Esophagus squamous epithelium (tissue), 5 donors: ENCODE data around the gene DAPK1. TPM values are rescaled to one million over a fixed set of nuclear protein-coding genes. Genes with fewer than 3 reads are reported as not detected.

ENCODE experiments used
- DNase-seq: peaks from one replicate; lab custom pipeline; 2025; lab: John Stamatoyannopoulos, UW
- H3K27ac ChIP-seq, 4 donors: fragments of 200-600 bp; sonication (generic); one replicate each; pipeline ENCODE4 v1.5.1; 2016 to 2019; ENCODE audit warnings: mild to moderate bottlenecking in 1 of 4
- H3K27me3 ChIP-seq, 4 donors: fragments of 200-600 bp; sonication (generic); 1 replicate in 3 of 4; 2 replicates in 1 of 4; pipeline versions ENCODE4 v1.5.1 to v1.6.0; 2017 to 2021; ENCODE audit warnings: antibody characterized with exemption in 1 of 4
- H3K36me3 ChIP-seq, 3 donors: fragments of 200-600 bp; sonication (generic); one replicate each; pipeline ENCODE4 v1.5.1; 2016 to 2019
- H3K4me1 ChIP-seq, 3 donors: fragments of 200-600 bp; sonication (generic); one replicate each; pipeline ENCODE4 v1.5.1; 2017 to 2019
- H3K4me3 ChIP-seq, 4 donors: fragments of 200-600 bp; sonication (generic); 1 replicate in 3 of 4; 2 replicates in 1 of 4; pipeline ENCODE4 v1.5.1; 2016 to 2019; ENCODE audit warnings: mild to moderate bottlenecking in 2 of 4, moderate library complexity in 1 of 4
- H3K9me3 ChIP-seq, 3 donors: fragments of 200-600 bp; sonication (generic); one replicate each; pipeline ENCODE4 v1.5.1; 2016 to 2019
- POLR2A ChIP-seq, 4 donors: fragments of 450-650 bp; IDR thresholded peaks; one replicate each; pipeline ENCODE4 v1.6.1; 2017; ENCODE audit warnings: antibody characterized with exemption in 4 of 4, mild to moderate bottlenecking in 4 of 4, moderate library complexity in 3 of 4
- WGBS, 2 donors: methylation state at CpG; one replicate each; pipeline ENCODE4 v1.1.5; 2018; 5-methylcytosine and 5-hydroxymethylcytosine counted together
- intact Hi-C: fragments of 100-400 bp; cut with DNase I; formaldehyde crosslinking; loops from one replicate; pipeline ENCODE4 v1.15.0; 2022
- total RNA-seq, 4 donors: library from RNA; depleted of rRNA; stranded (reverse); fragments of >200 nt; gene quantifications; one replicate each; pipeline ENCODE4 v1.1.0, GENCODE V29; 2016
- TF ChIP-seq, protein P1 (sequence below), 6 experiments: fragments of 450-650 bp in 4 of 6; fragments of 200-600 bp in 2 of 6; sonication (generic) in 2 of 6; IDR thresholded peaks; one replicate each; pipeline ENCODE4 v1.5.1; 2016 to 2019; ENCODE audit warnings: antibody characterized with exemption in 6 of 6, mild to moderate bottlenecking in 4 of 6, moderate library complexity in 4 of 6
- donor health status: DM: yes; HTN: yes; CAD: no.

The DAPK1 gene
- total RNA-seq, 4 donors from 2014 or later = 2.2 to 14.5 (median 5.5) TPM

DNA sequence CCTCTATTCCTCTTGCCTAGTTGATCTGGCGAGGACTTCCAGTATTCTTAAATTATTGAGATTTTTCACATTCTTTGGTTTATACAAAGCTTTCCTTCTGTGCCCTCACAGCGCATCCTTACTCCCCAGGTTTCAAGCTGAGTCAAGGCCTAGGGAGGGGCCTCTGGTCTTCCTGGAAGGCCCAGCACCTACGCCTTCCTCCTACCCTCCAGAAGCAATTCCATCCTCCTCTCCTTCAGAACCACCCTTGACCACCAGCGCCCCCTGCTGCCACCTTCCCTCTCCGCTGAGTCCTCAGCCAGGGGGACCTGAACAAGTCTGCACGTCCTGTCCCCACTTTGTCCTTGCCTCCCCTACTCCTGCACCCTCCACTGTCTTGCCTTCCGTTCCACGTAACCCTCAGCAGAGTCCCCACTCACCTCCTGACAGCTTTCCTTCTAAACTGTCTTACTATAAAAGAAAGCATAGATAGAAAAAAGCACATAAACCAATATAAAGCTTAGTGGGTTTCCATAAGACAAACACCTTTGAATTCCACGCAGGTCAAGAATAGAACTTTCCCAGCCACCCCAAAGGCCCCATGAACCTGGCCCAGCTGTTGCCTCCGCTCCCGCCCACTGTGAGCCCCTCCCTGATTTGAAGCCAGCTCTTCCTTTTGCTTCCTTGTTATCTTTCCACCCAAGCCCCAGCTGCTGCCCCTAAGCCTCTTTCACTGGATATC, 165.3 kb downstream of the DAPK1 start:
- TF ChIP-seq, protein P1, sequence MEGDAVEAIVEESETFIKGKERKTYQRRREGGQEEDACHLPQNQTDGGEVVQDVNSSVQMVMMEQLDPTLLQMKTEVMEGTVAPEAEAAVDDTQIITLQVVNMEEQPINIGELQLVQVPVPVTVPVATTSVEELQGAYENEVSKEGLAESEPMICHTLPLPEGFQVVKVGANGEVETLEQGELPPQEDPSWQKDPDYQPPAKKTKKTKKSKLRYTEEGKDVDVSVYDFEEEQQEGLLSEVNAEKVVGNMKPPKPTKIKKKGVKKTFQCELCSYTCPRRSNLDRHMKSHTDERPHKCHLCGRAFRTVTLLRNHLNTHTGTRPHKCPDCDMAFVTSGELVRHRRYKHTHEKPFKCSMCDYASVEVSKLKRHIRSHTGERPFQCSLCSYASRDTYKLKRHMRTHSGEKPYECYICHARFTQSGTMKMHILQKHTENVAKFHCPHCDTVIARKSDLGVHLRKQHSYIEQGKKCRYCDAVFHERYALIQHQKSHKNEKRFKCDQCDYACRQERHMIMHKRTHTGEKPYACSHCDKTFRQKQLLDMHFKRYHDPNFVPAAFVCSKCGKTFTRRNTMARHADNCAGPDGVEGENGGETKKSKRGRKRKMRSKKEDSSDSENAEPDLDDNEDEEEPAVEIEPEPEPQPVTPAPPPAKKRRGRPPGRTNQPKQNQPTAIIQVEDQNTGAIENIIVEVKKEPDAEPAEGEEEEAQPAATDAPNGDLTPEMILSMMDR (IDR thresholded peaks at IDR 0.05) = peak; percentile 29 to 77 (median 62)
- TF ChIP-seq POLR2A (IDR thresholded peaks at IDR 0.05) = no peak
- Histone ChIP-seq H3K36me3 (peaks cover 0 to 7% (median 0%) of the 10 kb centered on the region in 3 donors), H3K4me1 (no peaks in the 10 kb centered on the region), H3K27ac (no peak overlapping the region), H3K4me3 (no peak overlapping the region), H3K27me3 (no peaks in the 10 kb centered on the region), H3K9me3 (peaks cover 0 to 13% (median 8%) of the 10 kb centered on the region in 3 donors)
- intact Hi-C loops = no loop called here
- no peak for DNase-seq
- 58 to 59% methylated on average over 11 of the region's 11 CpGs for WGBS, 2 donors

DNA sequence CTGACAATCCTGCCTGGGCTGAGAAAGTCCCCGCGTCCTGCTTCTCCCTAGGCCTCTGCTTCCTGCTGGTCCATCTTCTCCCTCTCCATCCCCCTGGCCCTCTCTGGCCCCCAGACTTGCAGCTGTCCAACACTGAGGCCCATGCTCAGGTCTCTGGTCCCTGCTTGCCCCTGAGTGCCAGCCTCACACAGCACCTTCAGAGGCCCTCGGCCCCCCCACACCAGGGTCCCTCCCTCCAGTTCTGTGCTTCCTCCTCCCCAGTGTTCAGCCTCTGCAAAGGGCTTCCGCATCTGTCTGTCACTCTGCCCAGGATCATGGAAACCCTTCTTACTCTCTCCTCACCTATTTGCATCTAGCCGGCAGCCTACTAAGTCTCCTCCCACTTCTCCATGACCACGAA, 165.9 kb downstream of the DAPK1 start:
- DNase-seq = no peak
- intact Hi-C loops = no loop called here
- peaks cover 0 to 13% (median 8%) of the 10 kb centered on the region in 3 donors for H3K9me3 ChIP-seq
- 68 to 75% methylated on average over 6 of the region's 6 CpGs for WGBS, 2 donors
- H3K27ac ChIP-seq = no peak overlapping the region
- H3K36me3 ChIP-seq = peaks cover 0 to under 1% (median 0%) of the 10 kb centered on the region in 3 donors
- H3K4me1 ChIP-seq = no peaks in the 10 kb centered on the region
- H3K4me3 ChIP-seq = no peak overlapping the region
- TF ChIP-seq, protein P1 (IDR thresholded peaks at IDR 0.05) = no peak
- TF ChIP-seq POLR2A (IDR thresholded peaks at IDR 0.05) = no peak
- no peaks in the 10 kb centered on the region for H3K27me3 ChIP-seq

DNA sequence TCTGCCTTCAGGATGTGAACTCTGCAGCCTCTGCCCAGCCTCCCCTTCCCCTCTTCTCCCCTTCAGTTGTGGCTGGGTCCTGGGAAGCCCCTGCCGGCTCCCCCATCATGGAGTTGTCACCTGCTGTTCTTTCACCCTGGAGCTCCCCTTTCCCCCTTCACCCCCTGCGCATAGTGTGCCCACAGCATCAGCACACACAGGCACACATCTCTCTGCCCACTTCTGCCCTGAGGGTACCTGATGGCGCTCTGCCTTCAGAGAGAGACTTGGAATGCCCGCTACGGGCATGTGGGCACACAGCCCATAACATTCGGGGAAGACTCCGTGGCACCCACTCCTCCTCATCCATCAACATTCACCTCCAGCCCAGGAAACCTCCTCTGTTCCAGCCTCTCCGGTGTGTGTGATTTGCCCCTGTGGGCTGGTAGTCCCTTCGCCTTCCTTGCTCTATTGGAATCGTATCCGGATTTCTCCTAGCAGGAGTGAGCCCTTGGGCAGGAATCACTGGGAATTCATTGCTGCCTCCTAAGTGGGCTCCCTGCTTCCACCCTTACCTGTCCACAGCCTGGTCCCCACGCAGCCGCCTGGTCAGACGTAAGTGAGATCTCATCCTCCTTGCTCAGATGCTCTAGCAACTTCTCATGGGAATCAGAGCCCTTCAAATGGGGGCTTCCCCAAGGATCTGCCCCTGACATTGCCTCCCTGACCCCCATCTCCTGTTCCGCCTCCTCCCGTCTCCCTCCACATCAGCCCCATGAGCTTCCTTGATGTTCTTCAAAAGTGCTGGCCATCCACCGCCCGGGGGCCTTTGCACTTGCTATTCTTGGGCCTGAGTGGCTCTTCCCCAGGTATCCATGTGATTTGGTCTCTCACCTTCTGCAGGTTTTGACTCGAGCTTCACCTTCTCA, 166.7 kb downstream of the DAPK1 start:
- H3K4me1 ChIP-seq = no peaks in the 10 kb centered on the region
- H3K36me3 ChIP-seq = no peaks in the 10 kb centered on the region
- TF ChIP-seq POLR2A (IDR thresholded peaks at IDR 0.05) = no peak
- TF ChIP-seq, protein P1 (IDR thresholded peaks at IDR 0.05) = no peak
- H3K4me3 ChIP-seq = no peak overlapping the region
- intact Hi-C loops = no loop called here
- 80 to 84% methylated on average over 17 to 19 of the region's 19 CpGs for WGBS, 2 donors
- H3K27ac ChIP-seq = no peak overlapping the region
- DNase-seq = no peak
- H3K27me3 ChIP-seq = no peaks in the 10 kb centered on the region
- H3K9me3 ChIP-seq = peaks cover 0 to 13% (median 8%) of the 10 kb centered on the region in 3 donors

DNA sequence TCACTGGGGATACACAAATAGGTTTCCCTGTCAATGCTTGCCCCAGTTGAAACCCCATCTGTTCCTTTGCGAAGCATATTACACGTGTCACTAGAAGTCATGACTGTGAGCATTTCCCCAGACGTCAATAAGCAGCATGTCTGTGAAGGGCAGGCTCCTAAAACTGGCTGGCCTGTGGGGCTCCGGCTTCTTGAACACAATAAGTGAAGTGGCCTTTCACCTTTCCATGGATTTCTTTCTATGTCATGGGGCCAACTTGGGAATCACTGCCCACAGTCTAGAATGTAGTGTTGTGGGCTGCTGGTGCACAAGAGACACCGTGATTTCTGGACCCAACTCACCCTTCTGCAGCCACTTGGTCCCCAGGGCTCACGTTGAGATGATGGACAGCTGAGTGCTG, 167.8 kb downstream of the DAPK1 start:
- Histone ChIP-seq H3K4me1 (no peaks in the 10 kb centered on the region), H3K27ac (no peak overlapping the region), H3K27me3 (no peaks in the 10 kb centered on the region), H3K4me3 (no peak overlapping the region), H3K9me3 (peaks cover 0 to 13% (median 8%) of the 10 kb centered on the region in 3 donors), H3K36me3 (no peaks in the 10 kb centered on the region)
- no peak for DNase-seq
- intact Hi-C loops = no loop called here
- 87 to 89% methylated on average over 6 of the region's 6 CpGs for WGBS, 2 donors
- TF ChIP-seq, protein P1 (IDR thresholded peaks at IDR 0.05) = no peak
- TF ChIP-seq POLR2A (IDR thresholded peaks at IDR 0.05) = no peak
